SU-DHL-6 (cell line): ENCODE results near the gene DPP9.

Source experiments
- H2AFZ ChIP-seq: fragments of 200-600 bp; sonication (generic); 2 replicates; pipeline ENCODE4 v1.6.1; 2014; ENCODE audit warnings: low read depth, mild to moderate bottlenecking, moderate library complexity, mixed read lengths, antibody characterized with exemption, low read length; ENCODE audit not compliant: severe bottlenecking
- H3F3A ChIP-seq: fragments of 200-600 bp; shearing (Covaris generic); 2 replicates; pipeline ENCODE4 v1.6.0; 2016; ENCODE audit warnings: antibody characterized with exemption, mild to moderate bottlenecking; ENCODE audit not compliant: insufficient read depth
- H3K27ac ChIP-seq: fragments of 200-600 bp; sonication (generic); 2 replicates; pipeline ENCODE4 v1.5.1; 2016; ENCODE audit warnings: low read depth, mild to moderate bottlenecking, low read length, moderate library complexity, mixed read lengths
- H3K27me3 ChIP-seq: fragments of 200-600 bp; sonication (generic), shearing (Covaris generic); 2 replicates; pipeline ENCODE4 v1.6.0; 2014; ENCODE audit warnings: mild to moderate bottlenecking, low read length
- H3K36me3 ChIP-seq: fragments of 200-600 bp; sonication (generic); 2 replicates; pipeline ENCODE4 v1.6.1; 2014; ENCODE audit warnings: mild to moderate bottlenecking, low read length, mixed read lengths
- H3K4me2 ChIP-seq: fragments of 300-600, 200-600 bp; shearing (Covaris generic), sonication (generic); 2 replicates; pipeline ENCODE4 v1.6.0; 2014; ENCODE audit warnings: low read length, low read depth, mild to moderate bottlenecking; ENCODE audit not compliant: poor library complexity, severe bottlenecking
- H3K4me3 ChIP-seq: fragments of 200-600 bp; sonication (generic); 2 replicates; pipeline ENCODE4 v1.5.1; 2014; ENCODE audit warnings: antibody characterized with exemption, low read length, mild to moderate bottlenecking, mixed read lengths; ENCODE audit not compliant: insufficient read depth, poor library complexity, severe bottlenecking
- H3K79me2 ChIP-seq: fragments of 200-600 bp; sonication (generic); 2 replicates; pipeline ENCODE4 v1.6.1; 2014; ENCODE audit warnings: mild to moderate bottlenecking, low read length, moderate library complexity; ENCODE audit not compliant: insufficient read depth
- H3K9ac ChIP-seq: fragments of 200-600 bp; sonication (generic); 2 replicates; pipeline ENCODE4 v1.7.0; 2014; ENCODE audit warnings: mild to moderate bottlenecking, low read length
- H3K9me2 ChIP-seq: fragments of 200-600 bp; sonication (generic); replicated peaks from 2 replicates; pipeline ENCODE4 v1.6.1; 2014; ENCODE audit warnings: low read length; ENCODE audit not compliant: insufficient read depth
- H3K9me3 ChIP-seq: fragments of 200-600 bp; sonication (generic); 2 replicates; pipeline ENCODE4 v1.6.1; 2014; ENCODE audit warnings: low read length, mixed read lengths; ENCODE audit not compliant: insufficient read depth
- H4K20me1 ChIP-seq: fragments of 200-600 bp; sonication (generic); 2 replicates; pipeline ENCODE4 v1.6.1; 2014; ENCODE audit warnings: low read depth, mild to moderate bottlenecking, antibody characterized with exemption, low read length, moderate library complexity, mixed read lengths
- CTCF ChIP-seq: fragments of 200-600 bp; sonication (generic); IDR thresholded peaks from one replicate; pipeline ENCODE4 v1.5.1; 2017; ENCODE audit warnings: antibody characterized with exemption, mild to moderate bottlenecking, low read length, moderate library complexity; ENCODE audit not compliant: insufficient read depth, poor library complexity, severe bottlenecking
- EZH2phosphoT487 ChIP-seq: fragments of 200-600 bp; sonication (generic), shearing (Covaris generic); conservative IDR thresholded peaks from 2 replicates; pipeline ENCODE4 v1.6.1; 2018; ENCODE audit warnings: mild to moderate bottlenecking, antibody characterized with exemption, low read length, moderate library complexity, mixed read lengths

The DPP9 gene

GRCh38 chr19:4678881-4679790 lies 44.5 kb downstream of the DPP9 start:
- no peak overlapping the region for H3K4me3 ChIP-seq

GRCh38 chr19:4676955-4677731 lies 46.5 kb downstream of the DPP9 start:
- H2AFZ ChIP-seq, result no peak overlapping the region
- no peaks in the 10 kb centered on the region for H3K9me2 ChIP-seq
- H3K4me3 ChIP-seq, result no peak overlapping the region
- H3K9me3 ChIP-seq, result no peaks in the 10 kb centered on the region
- no peaks in the 10 kb centered on the region for H4K20me1 ChIP-seq
- no peak overlapping the region for H3K27ac ChIP-seq
- no peaks in the 10 kb centered on the region for H3K27me3 ChIP-seq
- no peaks in the 10 kb centered on the region for H3K36me3 ChIP-seq
- H3K4me2 ChIP-seq, result no peak overlapping the region
- H3K9ac ChIP-seq, result no peak overlapping the region
- H3K79me2 ChIP-seq, result no peaks in the 10 kb centered on the region
- peaks cover 13% of the 10 kb centered on the region for H3F3A ChIP-seq
- no peak for TF ChIP-seq CTCF
- TF ChIP-seq EZH2phosphoT487, result no peak

More at GRCh38 chr19:4678881-4679790, 44.5 kb downstream of the DPP9 start:
- H4K20me1 ChIP-seq, result no peaks in the 10 kb centered on the region
- H3K36me3 ChIP-seq, result no peaks in the 10 kb centered on the region
- no peak overlapping the region for H3K4me2 ChIP-seq
- no peaks in the 10 kb centered on the region for H3K27me3 ChIP-seq
- no peaks in the 10 kb centered on the region for H3K9me2 ChIP-seq
- H3K27ac ChIP-seq, result no peak overlapping the region
- TF ChIP-seq CTCF, result no peak
- no peak overlapping the region for H2AFZ ChIP-seq
- no peaks in the 10 kb centered on the region for H3K9me3 ChIP-seq
- no peak overlapping the region for H3K9ac ChIP-seq
- H3F3A ChIP-seq, result no peaks in the 10 kb centered on the region
- no peaks in the 10 kb centered on the region for H3K79me2 ChIP-seq

GRCh38 chr19:4675346-4675745 lies 48.3 kb downstream of the DPP9 start:
- Histone ChIP-seq H3K9me2 (no peaks in the 10 kb centered on the region), H3K4me3 (no peak overlapping the region), H2AFZ (no peak overlapping the region), H3K27me3 (no peaks in the 10 kb centered on the region), H3K27ac (no peak overlapping the region), H3K36me3 (no peaks in the 10 kb centered on the region), H3K9me3 (no peaks in the 10 kb centered on the region), H3F3A (peaks cover 22% of the 10 kb centered on the region), H3K9ac (no peak overlapping the region), H4K20me1 (no peaks in the 10 kb centered on the region), H3K79me2 (no peaks in the 10 kb centered on the region), H3K4me2 (no peak overlapping the region)
- no peak for TF ChIP-seq CTCF
- no peak for TF ChIP-seq EZH2phosphoT487
